ENCODE data around the gene PPIA.
"Not testable (repeated sequence)": the region's sequence is repeated elsewhere in the genome, so short reads cannot be mapped to it uniquely, and the experiment has no call there.

PPIA gene

GRCh38 chr7:44787762-44788161, 8.7 kb upstream of the PPIA start:
- Mint-ChIP-seq H3K9me3 (peaks cover 10% of the 10 kb centered on the region), H3K4me1 (ENCODE audit: low read depth) (no peaks in the 10 kb centered on the region), H3K36me3 (ENCODE audit: low read depth) (no peaks in the 10 kb centered on the region), H3K27ac (no peak overlapping the region), H3K4me3 (no peak overlapping the region), H3K27me3 (no peaks in the 10 kb centered on the region)
- intact Hi-C loops (cut with micrococcal nuclease): no loop called here

DNA sequence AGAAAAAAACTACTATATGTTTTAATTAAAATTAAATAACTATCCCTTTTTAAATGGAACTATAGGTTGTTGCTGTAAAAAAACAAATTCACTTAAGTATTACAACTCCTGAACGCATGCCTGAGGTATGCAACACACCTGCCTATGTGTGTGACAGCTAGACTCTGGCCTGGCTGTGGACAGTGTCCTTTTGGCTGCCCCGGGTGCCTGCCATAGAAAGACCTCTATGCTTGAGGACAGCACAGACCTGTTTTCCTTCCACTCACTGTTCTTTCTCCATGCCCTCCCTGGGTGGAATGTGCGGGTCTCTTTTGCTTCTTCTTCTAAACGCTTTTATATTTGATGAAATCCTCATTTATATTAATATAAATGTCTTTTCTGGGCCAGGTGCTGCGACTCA, 6.5 kb upstream of the PPIA start:
- no peaks in the 10 kb centered on the region for H3K4me1 Mint-ChIP-seq (ENCODE audit: low read depth)
- H3K36me3 Mint-ChIP-seq (ENCODE audit: low read depth): no peaks in the 10 kb centered on the region
- H3K4me3 Mint-ChIP-seq: no peak overlapping the region
- no peaks in the 10 kb centered on the region for H3K9me3 Mint-ChIP-seq
- no peaks in the 10 kb centered on the region for H3K27me3 Mint-ChIP-seq
- intact Hi-C loops (cut with micrococcal nuclease): no loop called here
- no peak overlapping the region for H3K27ac Mint-ChIP-seq

DNA sequence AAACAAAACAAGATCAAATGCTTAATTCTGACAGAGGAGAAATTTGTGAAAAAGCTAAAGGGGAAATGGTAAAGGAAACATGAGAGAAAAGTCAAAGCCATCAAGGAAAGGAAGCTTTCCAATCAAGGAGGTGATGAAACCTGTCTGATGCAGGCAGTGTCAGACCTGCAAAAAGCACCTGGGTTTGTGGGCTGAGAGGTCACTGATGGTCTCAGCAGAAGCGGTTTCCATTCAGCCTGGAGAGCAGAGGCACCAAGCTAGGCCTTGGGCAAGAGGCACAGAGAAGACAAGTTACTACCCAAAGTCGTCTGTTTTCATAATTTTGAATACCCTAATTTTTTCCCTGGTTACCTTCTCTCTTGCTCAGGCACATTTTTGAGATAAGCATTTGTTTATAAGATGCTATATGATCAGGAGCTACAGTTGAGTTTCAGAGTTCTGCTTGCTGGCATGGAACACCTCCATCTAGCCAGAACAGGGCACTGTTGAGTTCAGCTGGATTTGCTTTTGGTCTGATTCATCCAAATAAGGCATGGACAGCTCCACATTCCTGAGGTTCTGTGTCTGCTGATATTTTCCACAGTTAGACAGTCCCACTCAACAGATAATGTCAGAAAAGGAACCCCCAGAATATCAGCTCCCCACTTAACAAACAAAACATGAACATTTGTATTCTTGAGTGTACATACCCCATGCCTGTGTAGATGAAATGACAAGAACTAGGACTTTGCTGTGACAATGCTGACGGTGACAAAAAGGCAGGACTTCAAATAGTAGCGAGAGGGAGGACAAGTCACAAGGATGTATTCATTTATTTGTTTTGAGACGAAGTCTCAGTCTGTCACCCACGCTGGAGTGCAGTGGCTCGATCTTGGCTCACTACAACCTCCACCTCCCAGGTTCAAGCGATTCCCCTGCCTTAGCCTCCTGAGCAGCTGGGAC, 4.9 kb upstream of the PPIA start:
- H3K36me3 Mint-ChIP-seq (ENCODE audit: low read depth): peaks cover 6% of the 10 kb centered on the region
- intact Hi-C loops (cut with micrococcal nuclease): no loop called here
- H3K27me3 Mint-ChIP-seq: no peaks in the 10 kb centered on the region
- H3K27ac Mint-ChIP-seq: no peak overlapping the region
- no peaks in the 10 kb centered on the region for H3K9me3 Mint-ChIP-seq
- H3K4me3 Mint-ChIP-seq: no peak overlapping the region
- H3K4me1 Mint-ChIP-seq (ENCODE audit: low read depth): no peaks in the 10 kb centered on the region

GRCh38 chr7:44793919-44794318, 2.6 kb upstream of the PPIA start:
- no peaks in the 10 kb centered on the region for H3K27me3 Mint-ChIP-seq
- H3K27ac Mint-ChIP-seq: no peak overlapping the region
- intact Hi-C loops (cut with micrococcal nuclease): no loop called here
- H3K4me1 Mint-ChIP-seq (ENCODE audit: low read depth): peaks cover 13% of the 10 kb centered on the region
- no peaks in the 10 kb centered on the region for H3K9me3 Mint-ChIP-seq
- peaks cover 24% of the 10 kb centered on the region for H3K36me3 Mint-ChIP-seq (ENCODE audit: low read depth)
- no peak overlapping the region for H3K4me3 Mint-ChIP-seq

DNA sequence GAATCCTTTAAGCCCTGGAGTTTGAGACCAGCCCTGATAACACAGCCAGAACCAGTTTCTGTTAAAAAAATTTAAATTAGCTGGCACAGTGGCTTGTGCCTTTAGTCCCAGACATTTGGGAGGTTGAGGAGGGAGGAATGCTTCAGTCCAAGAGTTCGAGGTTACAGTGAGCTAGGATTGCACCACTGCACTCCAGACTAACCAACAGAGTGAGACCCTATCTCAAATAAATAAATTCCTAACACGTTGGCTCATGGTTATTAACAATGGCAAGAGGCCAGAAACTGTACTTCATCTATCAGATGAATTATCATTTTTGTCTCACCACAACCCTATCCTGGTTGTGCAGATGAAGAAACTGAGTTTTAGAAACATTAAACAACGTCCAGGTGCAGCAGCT, 2.1 kb upstream of the PPIA start:
- Mint-ChIP-seq H3K4me3 (no peak overlapping the region), H3K27me3 (no peaks in the 10 kb centered on the region)

DNA sequence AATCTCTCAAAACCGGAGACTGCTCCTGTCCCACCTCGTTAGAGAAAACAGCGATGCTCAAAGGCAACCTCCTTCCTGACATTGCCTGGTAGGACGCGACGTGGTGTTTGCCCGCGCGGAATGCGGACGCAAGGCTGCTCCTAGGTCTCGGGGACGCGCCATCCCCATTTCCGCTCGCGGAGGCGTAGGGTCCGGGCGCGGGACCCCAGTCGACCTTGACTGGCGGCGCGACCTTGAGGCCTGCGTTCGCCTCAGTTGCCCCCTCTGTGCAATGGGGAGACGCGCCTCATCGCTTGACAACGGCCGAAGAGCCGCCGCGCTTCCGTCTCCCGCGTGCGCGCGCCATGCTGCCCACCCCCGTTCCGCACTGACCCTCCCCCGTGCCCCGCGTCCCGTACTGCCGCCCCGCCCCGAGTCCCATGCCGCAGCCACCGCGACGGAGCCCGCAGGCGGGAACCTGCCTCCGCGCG, 412 bp upstream of the PPIA start:
- intact Hi-C loops (cut with micrococcal nuclease): loop anchor here (1.0 to 5.0 kb wide), 5 partner anchors 51 to 304 kb away; partner anchors contain the start of genes NUDCD3, OGDH, PURB and TMED4
- peak overlapping the region; percentile 88 for H3K4me3 Mint-ChIP-seq
- H3K36me3 Mint-ChIP-seq (ENCODE audit: low read depth): peaks cover 46% of the 10 kb centered on the region
- no peaks in the 10 kb centered on the region for H3K27me3 Mint-ChIP-seq
- peak overlapping the region; percentile 93 for H3K27ac Mint-ChIP-seq
- peaks cover 13% of the 10 kb centered on the region for H3K4me1 Mint-ChIP-seq (ENCODE audit: low read depth)
- no peaks in the 10 kb centered on the region for H3K9me3 Mint-ChIP-seq

More for the DNA sequence above, 2.1 kb upstream of the PPIA start:
- peaks cover 28% of the 10 kb centered on the region for H3K36me3 Mint-ChIP-seq (ENCODE audit: low read depth)
- peaks cover 13% of the 10 kb centered on the region for H3K4me1 Mint-ChIP-seq (ENCODE audit: low read depth)
- no peak overlapping the region for H3K27ac Mint-ChIP-seq
- intact Hi-C loops (cut with micrococcal nuclease): no loop called here
- H3K9me3 Mint-ChIP-seq: no peaks in the 10 kb centered on the region

- Mint-ChIP-seq H3K27me3 (no peaks in the 10 kb centered on the region), H3K9me3 (no peaks in the 10 kb centered on the region), H3K36me3 (ENCODE audit: low read depth) (peaks cover 61% of the 10 kb centered on the region), H3K27ac (peak overlapping the region; percentile 93), H3K4me3 (peak overlapping the region; percentile 88), H3K4me1 (ENCODE audit: low read depth) (peaks cover 13% of the 10 kb centered on the region)
- intact Hi-C loops (cut with micrococcal nuclease): loop anchor here (1.0 to 5.0 kb wide), 4 partner anchors 47 to 305 kb away; partner anchors contain the start of genes NUDCD3, PURB and TMED4
Measured at GRCh38 chr7:44797329-44798258, 1.1 kb downstream of the PPIA start.

DNA sequence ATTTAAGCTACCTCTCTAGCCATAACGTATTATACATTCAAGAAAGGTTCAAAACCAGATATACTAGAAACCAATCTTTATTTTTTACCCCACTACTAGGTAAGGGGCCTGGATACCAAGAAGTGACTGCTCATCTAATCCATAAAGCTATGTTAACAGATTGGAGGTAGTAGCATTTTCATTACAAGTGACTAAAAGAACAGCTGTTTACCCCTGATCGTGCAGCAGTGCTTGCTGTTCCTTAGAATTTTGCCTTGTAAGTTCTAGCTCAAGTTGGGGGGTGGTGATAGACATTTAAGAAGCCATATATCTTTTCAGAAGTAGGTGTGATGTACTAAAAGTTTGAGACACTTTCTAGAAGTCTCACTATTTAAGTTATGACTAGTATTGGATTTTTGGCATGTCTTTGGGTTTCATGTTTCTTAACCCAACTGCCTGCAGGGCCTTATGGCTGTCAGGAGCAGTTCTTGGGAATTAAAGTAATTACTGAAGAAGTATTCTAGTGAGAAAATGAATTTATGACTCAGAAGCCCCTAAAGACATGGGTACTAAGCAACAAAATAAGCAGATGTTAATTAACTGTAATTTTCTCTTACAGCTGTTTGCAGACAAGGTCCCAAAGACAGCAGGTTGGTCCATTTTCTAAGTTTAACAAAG, 2.3 kb downstream of the PPIA start:
- no peak overlapping the region for H3K27ac Mint-ChIP-seq
- peak overlapping the region; percentile 88 for H3K4me3 Mint-ChIP-seq
- intact Hi-C loops (cut with micrococcal nuclease): loop anchor here (5.0 kb wide), 2 partner anchors 89 to 306 kb away; partner anchors contain the start of genes NUDCD3 and PURB
- no peaks in the 10 kb centered on the region for H3K27me3 Mint-ChIP-seq
- no peaks in the 10 kb centered on the region for H3K9me3 Mint-ChIP-seq
- peaks cover 73% of the 10 kb centered on the region for H3K36me3 Mint-ChIP-seq (ENCODE audit: low read depth)
- peaks cover 13% of the 10 kb centered on the region for H3K4me1 Mint-ChIP-seq (ENCODE audit: low read depth)

DNA sequence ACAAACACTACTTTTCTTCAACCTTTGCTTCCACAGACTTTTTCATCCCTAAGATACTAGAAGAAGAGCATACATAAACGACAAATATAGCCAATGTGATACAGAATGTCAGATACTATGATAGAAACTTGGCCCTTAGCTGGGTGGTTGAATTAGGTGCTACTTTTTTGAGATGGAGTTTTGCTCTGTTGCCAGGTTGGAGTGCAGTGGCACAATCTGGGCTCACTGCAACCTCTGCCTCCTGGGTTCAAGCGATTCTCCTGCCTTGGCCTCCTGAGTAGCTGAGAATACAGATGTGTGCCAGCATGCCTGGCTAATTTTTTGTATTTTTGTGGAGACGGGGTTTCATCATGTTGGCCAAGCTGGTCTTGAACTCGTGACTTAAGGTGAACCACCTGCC, 3.5 kb downstream of the PPIA start:
- peaks cover 13% of the 10 kb centered on the region for H3K4me1 Mint-ChIP-seq (ENCODE audit: low read depth)
- no peak overlapping the region for H3K4me3 Mint-ChIP-seq
- H3K9me3 Mint-ChIP-seq: no peaks in the 10 kb centered on the region
- H3K27me3 Mint-ChIP-seq: no peaks in the 10 kb centered on the region
- intact Hi-C loops (cut with micrococcal nuclease): loop anchor here (5.0 kb wide), 2 partner anchors 87 to 308 kb away; partner anchors contain the start of genes NUDCD3 and PURB
- peaks cover 80% of the 10 kb centered on the region for H3K36me3 Mint-ChIP-seq (ENCODE audit: low read depth)
- no peak overlapping the region for H3K27ac Mint-ChIP-seq

DNA sequence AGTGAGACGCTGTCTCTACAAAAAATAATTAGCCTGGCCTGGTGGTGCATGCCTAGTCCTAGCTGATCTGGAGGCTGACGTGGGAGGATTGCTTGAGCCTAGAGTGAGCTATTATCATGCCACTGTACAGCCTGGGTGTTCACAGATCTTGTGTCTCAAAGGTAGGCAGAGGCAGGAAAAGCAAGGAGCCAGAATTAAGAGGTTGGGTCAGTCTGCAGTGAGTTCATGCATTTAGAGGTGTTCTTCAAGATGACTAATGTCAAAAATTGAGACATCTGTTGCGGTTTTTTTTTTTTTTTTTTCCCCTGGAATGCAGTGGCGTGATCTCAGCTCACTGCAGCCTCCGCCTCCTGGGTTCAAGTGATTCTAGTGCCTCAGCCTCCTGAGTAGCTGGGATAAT, 5.4 kb downstream of the PPIA start:
- no peak overlapping the region for H3K4me3 Mint-ChIP-seq
- no peak overlapping the region for H3K27ac Mint-ChIP-seq
- H3K36me3 Mint-ChIP-seq (ENCODE audit: low read depth): peaks cover 73% of the 10 kb centered on the region
- H3K27me3 Mint-ChIP-seq: no peaks in the 10 kb centered on the region
- H3K9me3 Mint-ChIP-seq: no peaks in the 10 kb centered on the region
- H3K4me1 Mint-ChIP-seq (ENCODE audit: low read depth): peaks cover 13% of the 10 kb centered on the region
- intact Hi-C loops (cut with micrococcal nuclease): no loop called here

GRCh38 chr7:44802418-44803025, 6.0 kb downstream of the PPIA start:
- Mint-ChIP-seq H3K27me3 (no peaks in the 10 kb centered on the region), H3K4me3 (no peak overlapping the region), H3K4me1 (ENCODE audit: low read depth) (peaks cover 12% of the 10 kb centered on the region), H3K9me3 (no peaks in the 10 kb centered on the region), H3K36me3 (ENCODE audit: low read depth) (peaks cover 67% of the 10 kb centered on the region), H3K27ac (no peak overlapping the region)
- intact Hi-C loops (cut with micrococcal nuclease): no loop called here

DNA sequence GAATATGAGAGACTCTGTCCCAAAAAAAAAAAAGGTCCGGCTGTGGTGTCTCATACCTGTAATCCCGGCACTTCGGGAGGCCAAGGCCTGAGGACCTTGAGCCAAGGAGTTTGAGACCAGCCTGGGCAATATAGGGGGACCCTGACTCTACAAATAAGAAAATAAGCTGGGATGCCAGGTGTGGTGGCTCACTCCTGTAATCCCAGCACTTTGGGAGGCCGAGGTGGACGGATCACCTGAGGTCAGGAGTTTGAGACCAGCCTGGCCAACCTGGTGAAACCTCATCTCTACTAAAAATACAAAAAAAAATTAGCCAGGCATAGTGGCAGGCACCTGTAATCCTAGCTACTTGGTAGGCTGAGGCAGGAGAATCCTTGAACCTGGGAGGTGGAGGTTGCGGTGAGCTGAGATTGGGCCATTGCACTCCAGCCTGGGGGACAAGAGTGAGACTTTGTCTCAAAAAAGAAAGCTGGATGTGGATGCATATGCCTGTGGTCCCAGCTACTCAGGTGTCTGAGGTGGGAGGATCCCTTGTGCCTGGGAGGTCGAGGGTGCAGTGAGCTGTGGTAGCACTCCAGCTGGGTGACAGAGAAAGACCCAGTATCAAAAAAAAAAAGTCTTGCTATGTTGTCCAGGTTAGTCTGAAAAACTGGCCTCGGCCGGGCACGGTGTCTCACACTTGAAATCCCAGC, 7.5 kb downstream of the PPIA start:
- H3K27me3 Mint-ChIP-seq; H3K4me1 Mint-ChIP-seq (ENCODE audit: low read depth); intact Hi-C loops (cut with micrococcal nuclease); H3K4me3 Mint-ChIP-seq; H3K27ac Mint-ChIP-seq; H3K9me3 Mint-ChIP-seq: not testable (repeated sequence)
- peaks cover 55% of the 10 kb centered on the region for H3K36me3 Mint-ChIP-seq (ENCODE audit: low read depth)

Data from dendritic cell treated with granulocyte-macrophage colony-stimulating factor and Interleukin-4, amounts not matched to agents 40 ng/mL and 50 ng/mL, for 4 days (primary cell).